ENCODE measurements around the gene LRRC4C.

The LRRC4C gene

GRCh38 chr11:40294349-40294735 lies 1165.1 kb downstream of the LRRC4C start:
- H3K27me3 ChIP-seq (ENCODE audit: control insufficient read depth, insufficient read depth, low read length), result peaks cover 30% of the 10 kb centered on the region
- no peaks in the 10 kb centered on the region for H3K36me3 ChIP-seq (ENCODE audit: control insufficient read depth, low read depth, low read length)
- H3K27ac ChIP-seq (ENCODE audit: low read length), result no peak overlapping the region
- no peak overlapping the region for H3K4me3 ChIP-seq (ENCODE audit: low read length)
- peaks cover 12% of the 10 kb centered on the region for H3K4me1 ChIP-seq (ENCODE audit: control insufficient read depth, low read depth, low read length)
- no peak overlapping the region for H3K9ac ChIP-seq (ENCODE audit: low read length)
- H3K9me3 ChIP-seq (ENCODE audit: control insufficient read depth, low read depth, low read length), result no peaks in the 10 kb centered on the region

GRCh38 chr11:40293655-40294348 lies 1165.7 kb downstream of the LRRC4C start:
- H3K4me3 ChIP-seq (ENCODE audit: low read length), result peak overlapping the region; percentile 64
- H3K9ac ChIP-seq (ENCODE audit: low read length), result peak overlapping the region; percentile 41

GRCh38 chr11:40292721-40293508 lies 1166.5 kb downstream of the LRRC4C start:
- Histone ChIP-seq H3K4me3 (ENCODE audit: low read length) (peak overlapping the region; percentile 66), H3K9ac (ENCODE audit: low read length) (peak overlapping the region; percentile 41), H3K27ac (ENCODE audit: low read length) (no peak overlapping the region), H3K4me1 (ENCODE audit: control insufficient read depth, low read depth, low read length) (peaks cover 15% of the 10 kb centered on the region), H3K36me3 (ENCODE audit: control insufficient read depth, low read depth, low read length) (no peaks in the 10 kb centered on the region), H3K9me3 (ENCODE audit: control insufficient read depth, low read depth, low read length) (no peaks in the 10 kb centered on the region), H3K27me3 (ENCODE audit: control insufficient read depth, insufficient read depth, low read length) (peaks cover 30% of the 10 kb centered on the region)

More at GRCh38 chr11:40293655-40294348, 1165.7 kb downstream of the LRRC4C start:
- H3K9me3 ChIP-seq (ENCODE audit: control insufficient read depth, low read depth, low read length), result no peaks in the 10 kb centered on the region
- H3K27me3 ChIP-seq (ENCODE audit: control insufficient read depth, insufficient read depth, low read length), result peaks cover 30% of the 10 kb centered on the region
- no peak overlapping the region for H3K27ac ChIP-seq (ENCODE audit: low read length)
- H3K36me3 ChIP-seq (ENCODE audit: control insufficient read depth, low read depth, low read length), result no peaks in the 10 kb centered on the region
- peaks cover 15% of the 10 kb centered on the region for H3K4me1 ChIP-seq (ENCODE audit: control insufficient read depth, low read depth, low read length)

GRCh38 chr11:40291741-40292140 lies 1167.7 kb downstream of the LRRC4C start:
- no peaks in the 10 kb centered on the region for H3K9me3 ChIP-seq (ENCODE audit: control insufficient read depth, low read depth, low read length)
- H3K4me3 ChIP-seq (ENCODE audit: low read length), result peak overlapping the region; percentile 66
- peaks cover 15% of the 10 kb centered on the region for H3K4me1 ChIP-seq (ENCODE audit: control insufficient read depth, low read depth, low read length)
- H3K27me3 ChIP-seq (ENCODE audit: control insufficient read depth, insufficient read depth, low read length), result peaks cover 30% of the 10 kb centered on the region
- no peak overlapping the region for H3K27ac ChIP-seq (ENCODE audit: low read length)
- no peaks in the 10 kb centered on the region for H3K36me3 ChIP-seq (ENCODE audit: control insufficient read depth, low read depth, low read length)
- H3K9ac ChIP-seq (ENCODE audit: low read length), result no peak overlapping the region

- Histone ChIP-seq H3K27me3 (ENCODE audit: control insufficient read depth, insufficient read depth, low read length) (peaks cover 30% of the 10 kb centered on the region), H3K27ac (ENCODE audit: low read length) (no peak overlapping the region), H3K4me1 (ENCODE audit: control insufficient read depth, low read depth, low read length) (peaks cover 15% of the 10 kb centered on the region), H3K9ac (ENCODE audit: low read length) (no peak overlapping the region), H3K4me3 (ENCODE audit: low read length) (peak overlapping the region; percentile 66), H3K9me3 (ENCODE audit: control insufficient read depth, low read depth, low read length) (no peaks in the 10 kb centered on the region), H3K36me3 (ENCODE audit: control insufficient read depth, low read depth, low read length) (no peaks in the 10 kb centered on the region)
These were observed 1168.1 kb downstream of the LRRC4C start for GRCh38 chr11:40291329-40291728.

GRCh38 chr11:40290171-40290631 lies 1169.3 kb downstream of the LRRC4C start:
- Histone ChIP-seq H3K4me1 (ENCODE audit: control insufficient read depth, low read depth, low read length) (peaks cover 15% of the 10 kb centered on the region), H3K4me3 (ENCODE audit: low read length) (no peak overlapping the region), H3K27ac (ENCODE audit: low read length) (no peak overlapping the region), H3K36me3 (ENCODE audit: control insufficient read depth, low read depth, low read length) (no peaks in the 10 kb centered on the region), H3K9me3 (ENCODE audit: control insufficient read depth, low read depth, low read length) (no peaks in the 10 kb centered on the region), H3K27me3 (ENCODE audit: control insufficient read depth, insufficient read depth, low read length) (peaks cover 30% of the 10 kb centered on the region), H3K9ac (ENCODE audit: low read length) (no peak overlapping the region)

GRCh38 chr11:40289370-40289769 lies 1170.1 kb downstream of the LRRC4C start:
- no peaks in the 10 kb centered on the region for H3K36me3 ChIP-seq (ENCODE audit: control insufficient read depth, low read depth, low read length)
- peaks cover 30% of the 10 kb centered on the region for H3K27me3 ChIP-seq (ENCODE audit: control insufficient read depth, insufficient read depth, low read length)
- H3K4me1 ChIP-seq (ENCODE audit: control insufficient read depth, low read depth, low read length), result peaks cover 15% of the 10 kb centered on the region
- H3K9ac ChIP-seq (ENCODE audit: low read length), result no peak overlapping the region
- H3K4me3 ChIP-seq (ENCODE audit: low read length), result no peak overlapping the region
- no peaks in the 10 kb centered on the region for H3K9me3 ChIP-seq (ENCODE audit: control insufficient read depth, low read depth, low read length)
- H3K27ac ChIP-seq (ENCODE audit: low read length), result no peak overlapping the region

GRCh38 chr11:40287916-40288803 lies 1171.3 kb downstream of the LRRC4C start:
- H3K9me3 ChIP-seq (ENCODE audit: control insufficient read depth, low read depth, low read length), result no peaks in the 10 kb centered on the region
- no peak overlapping the region for H3K4me3 ChIP-seq (ENCODE audit: low read length)
- peaks cover 15% of the 10 kb centered on the region for H3K4me1 ChIP-seq (ENCODE audit: control insufficient read depth, low read depth, low read length)
- H3K27ac ChIP-seq (ENCODE audit: low read length), result no peak overlapping the region
- no peaks in the 10 kb centered on the region for H3K36me3 ChIP-seq (ENCODE audit: control insufficient read depth, low read depth, low read length)
- no peak overlapping the region for H3K9ac ChIP-seq (ENCODE audit: low read length)
- peaks cover 30% of the 10 kb centered on the region for H3K27me3 ChIP-seq (ENCODE audit: control insufficient read depth, insufficient read depth, low read length)

- H3K9ac ChIP-seq (ENCODE audit: low read length), result no peak overlapping the region
- H3K9me3 ChIP-seq (ENCODE audit: control insufficient read depth, low read depth, low read length), result no peaks in the 10 kb centered on the region
- H3K36me3 ChIP-seq (ENCODE audit: control insufficient read depth, low read depth, low read length), result no peaks in the 10 kb centered on the region
- H3K27ac ChIP-seq (ENCODE audit: low read length), result no peak overlapping the region
- H3K4me1 ChIP-seq (ENCODE audit: control insufficient read depth, low read depth, low read length), result peaks cover 7% of the 10 kb centered on the region
- peaks cover 13% of the 10 kb centered on the region for H3K27me3 ChIP-seq (ENCODE audit: control insufficient read depth, insufficient read depth, low read length)
- no peak overlapping the region for H3K4me3 ChIP-seq (ENCODE audit: low read length)
These were observed 1173.3 kb downstream of the LRRC4C start for GRCh38 chr11:40286137-40286536.

GRCh38 chr11:40285558-40285957 lies 1173.9 kb downstream of the LRRC4C start:
- H3K9ac ChIP-seq (ENCODE audit: low read length), result no peak overlapping the region
- no peak overlapping the region for H3K27ac ChIP-seq (ENCODE audit: low read length)
- H3K4me3 ChIP-seq (ENCODE audit: low read length), result no peak overlapping the region
- H3K27me3 ChIP-seq (ENCODE audit: control insufficient read depth, insufficient read depth, low read length), result peaks cover 7% of the 10 kb centered on the region
- H3K4me1 ChIP-seq (ENCODE audit: control insufficient read depth, low read depth, low read length), result peaks cover 13% of the 10 kb centered on the region
- no peaks in the 10 kb centered on the region for H3K9me3 ChIP-seq (ENCODE audit: control insufficient read depth, low read depth, low read length)
- no peaks in the 10 kb centered on the region for H3K36me3 ChIP-seq (ENCODE audit: control insufficient read depth, low read depth, low read length)

- Histone ChIP-seq H3K4me3 (ENCODE audit: low read length) (peak overlapping the region; percentile 13), H3K27me3 (ENCODE audit: control insufficient read depth, insufficient read depth, low read length) (no peaks in the 10 kb centered on the region), H3K9me3 (ENCODE audit: control insufficient read depth, low read depth, low read length) (no peaks in the 10 kb centered on the region)
These were observed 1178.3 kb downstream of the LRRC4C start for GRCh38 chr11:40281052-40281580.

More at GRCh38 chr11:40281052-40281580, 1178.3 kb downstream of the LRRC4C start:
- Histone ChIP-seq H3K27ac (ENCODE audit: low read length) (no peak overlapping the region), H3K9ac (ENCODE audit: low read length) (peak overlapping the region; percentile 31), H3K36me3 (ENCODE audit: control insufficient read depth, low read depth, low read length) (no peaks in the 10 kb centered on the region), H3K4me1 (ENCODE audit: control insufficient read depth, low read depth, low read length) (peaks cover 11% of the 10 kb centered on the region)

Data from iPS-18a (cell line).